ENCODE measurements around the gene MCM7. TPM values are rescaled to one million over a fixed set of nuclear protein-coding genes. Genes with fewer than 3 reads are reported as not detected.

The MCM7 gene
- total RNA-seq, 1 experiment from 2014 or later, result 387 TPM

- Histone ChIP-seq H3K36me3 (ENCODE audit: control insufficient read depth in 1 of 2, insufficient read depth in 2 of 2, low read length in 2 of 2) (peaks cover 67 to 89% of the 10 kb centered on the region in 2 experiments), H3K9ac (ENCODE audit: low read length) (no peak overlapping the region), H2AFZ (ENCODE audit: low read depth, low read length, poor library complexity, severe bottlenecking) (no peak overlapping the region), H4K20me1 (ENCODE audit: insufficient read depth) (peaks cover 23% of the 10 kb centered on the region), H3K4me2 (ENCODE audit: low read length) (no peak overlapping the region), H3K79me2 (ENCODE audit: insufficient read depth, low read length) (peaks cover 71% of the 10 kb centered on the region), H3K9me2 (ENCODE audit: insufficient read depth) (no peaks in the 10 kb centered on the region), H3K4me3 (replicated peaks in 1 of 2; ENCODE audit: low read depth in 1 of 2, low read length in 2 of 2) (no peak overlapping the region), H3K27me3 (ENCODE audit: insufficient read depth, low read length) (no peaks in the 10 kb centered on the region), H3K9me3 (ENCODE audit: control insufficient read depth in 1 of 2, insufficient read depth in 1 of 2, low read depth in 1 of 2, low read length in 2 of 2) (no peaks in the 10 kb centered on the region), H3K4me1 (ENCODE audit: control insufficient read depth in 1 of 2, insufficient read depth in 2 of 2, low read length in 2 of 2) (peaks cover 0 to 10% of the 10 kb centered on the region in 2 experiments; a peak in 3 of 4 replicates), H3K27ac (ENCODE audit: low read depth, low read length) (peak overlapping the region; percentile 15; the same call in 1 of the 2 replicates)
- no peak for DNase-seq (ENCODE audit: low read depth, low spot score)
- ChIA-PET RAD21 (ENCODE audit: low non-redundant PET in 1 of 2, low total read pairs in 2 of 2, uncharacterized antibody in 2 of 2, unreplicated experiment in 2 of 2) (no interaction called here), POLR2A (no interaction called here), CTCF (no interaction called here)
- no peak for ATAC-seq
- BruUV-seq (replicated peaks), result no TSS peak
- intact Hi-C loops (cut with micrococcal nuclease), result no loop called here
- TF ChIP-seq RAD21 (IDR thresholded peaks at IDR 0.05; ENCODE audit: low read depth), result no peak
- TF ChIP-seq EZH2 (IDR thresholded peaks at IDR 0.05), result no peak
- TF ChIP-seq POLR2AphosphoS5 (IDR thresholded peaks at IDR 0.05; ENCODE audit: low read depth, low read length), result 0 out of 2 replicates have a peak, but pooled peaks have one; percentile 12
- TF ChIP-seq, protein P1, sequence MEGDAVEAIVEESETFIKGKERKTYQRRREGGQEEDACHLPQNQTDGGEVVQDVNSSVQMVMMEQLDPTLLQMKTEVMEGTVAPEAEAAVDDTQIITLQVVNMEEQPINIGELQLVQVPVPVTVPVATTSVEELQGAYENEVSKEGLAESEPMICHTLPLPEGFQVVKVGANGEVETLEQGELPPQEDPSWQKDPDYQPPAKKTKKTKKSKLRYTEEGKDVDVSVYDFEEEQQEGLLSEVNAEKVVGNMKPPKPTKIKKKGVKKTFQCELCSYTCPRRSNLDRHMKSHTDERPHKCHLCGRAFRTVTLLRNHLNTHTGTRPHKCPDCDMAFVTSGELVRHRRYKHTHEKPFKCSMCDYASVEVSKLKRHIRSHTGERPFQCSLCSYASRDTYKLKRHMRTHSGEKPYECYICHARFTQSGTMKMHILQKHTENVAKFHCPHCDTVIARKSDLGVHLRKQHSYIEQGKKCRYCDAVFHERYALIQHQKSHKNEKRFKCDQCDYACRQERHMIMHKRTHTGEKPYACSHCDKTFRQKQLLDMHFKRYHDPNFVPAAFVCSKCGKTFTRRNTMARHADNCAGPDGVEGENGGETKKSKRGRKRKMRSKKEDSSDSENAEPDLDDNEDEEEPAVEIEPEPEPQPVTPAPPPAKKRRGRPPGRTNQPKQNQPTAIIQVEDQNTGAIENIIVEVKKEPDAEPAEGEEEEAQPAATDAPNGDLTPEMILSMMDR (IDR thresholded peaks at IDR 0.05 in 2 of 3, conservative IDR thresholded peaks at IDR 0.05 in 1 of 3; ENCODE audit: borderline replicate concordance in 1 of 3, insufficient read depth in 1 of 3, low read depth in 2 of 3, low read length in 2 of 3), result no peak
- TF ChIP-seq ELF1 (IDR thresholded peaks at IDR 0.05; ENCODE audit: borderline replicate concordance, low read depth), result no peak
- TF ChIP-seq EGR1 (IDR thresholded peaks at IDR 0.05; ENCODE audit: low read depth), result no peak
- no peak for TF ChIP-seq JUND (IDR thresholded peaks at IDR 0.05)
- no peak for TF ChIP-seq SP1 (IDR thresholded peaks at IDR 0.05; ENCODE audit: low read depth)
Observed at GRCh38 chr7:100095704-100096103, 5.5 kb downstream of the MCM7 start.

DNA sequence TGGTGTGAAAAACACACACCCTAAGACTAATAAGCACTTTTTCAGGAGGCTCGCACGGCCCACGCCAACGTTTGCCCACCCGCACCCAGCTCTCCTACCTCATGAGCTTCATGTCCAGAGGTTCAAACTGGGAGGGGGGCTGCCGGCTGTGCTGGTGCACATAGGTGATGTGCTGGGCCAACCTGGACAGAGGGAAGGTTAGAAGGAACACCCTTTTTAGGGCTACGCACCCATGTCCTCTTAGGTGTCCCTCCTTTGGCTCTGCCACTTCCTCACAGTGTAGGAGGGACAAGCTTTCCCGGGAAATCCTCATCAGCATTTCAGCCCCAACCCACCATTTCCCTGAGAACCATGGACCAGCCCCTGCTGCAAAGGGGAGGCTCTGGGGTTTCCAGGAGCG is 5.9 kb downstream of the MCM7 start:
- peaks cover 70 to 93% of the 10 kb centered on the region in 2 experiments for H3K36me3 ChIP-seq (ENCODE audit: control insufficient read depth in 1 of 2, insufficient read depth in 2 of 2, low read length in 2 of 2)
- no peak overlapping the region for H3K4me2 ChIP-seq (ENCODE audit: low read length)
- no peaks in the 10 kb centered on the region for H3K9me3 ChIP-seq (ENCODE audit: control insufficient read depth in 1 of 2, insufficient read depth in 1 of 2, low read depth in 1 of 2, low read length in 2 of 2)
- H4K20me1 ChIP-seq (ENCODE audit: insufficient read depth), result peaks cover 23% of the 10 kb centered on the region
- no peak for ATAC-seq
- H3K27me3 ChIP-seq (ENCODE audit: insufficient read depth, low read length), result no peaks in the 10 kb centered on the region
- H3K27ac ChIP-seq (ENCODE audit: low read depth, low read length), result peak overlapping the region; percentile 13; the same call in 1 of the 2 replicates
- no peak overlapping the region for H3K9ac ChIP-seq (ENCODE audit: low read length)
- intact Hi-C loops (cut with micrococcal nuclease), result no loop called here
- no peak overlapping the region for H2AFZ ChIP-seq (ENCODE audit: low read depth, low read length, poor library complexity, severe bottlenecking)
- H3K4me1 ChIP-seq (ENCODE audit: control insufficient read depth in 1 of 2, insufficient read depth in 2 of 2, low read length in 2 of 2), result peaks cover 0 to 14% of the 10 kb centered on the region in 2 experiments; a peak in 3 of 4 replicates
- 0 out of 2 replicates have a peak, but pooled peaks have one; percentile 3 for TF ChIP-seq POLR2AphosphoS5 (IDR thresholded peaks at IDR 0.05; ENCODE audit: low read depth, low read length)
- TF ChIP-seq POLR2A (IDR thresholded peaks at IDR 0.05; ENCODE audit: borderline replicate concordance, extremely low read depth, insufficient read depth, insufficient read length), result no peak
- H3K9me2 ChIP-seq (ENCODE audit: insufficient read depth), result no peaks in the 10 kb centered on the region
- ChIA-PET RAD21 (ENCODE audit: low non-redundant PET in 1 of 2, low total read pairs in 2 of 2, uncharacterized antibody in 2 of 2, unreplicated experiment in 2 of 2) (no interaction called here), POLR2A (no interaction called here), CTCF (no interaction called here)
- H3K4me3 ChIP-seq (replicated peaks in 1 of 2; ENCODE audit: low read depth in 1 of 2, low read length in 2 of 2), result no peak overlapping the region
- no TSS peak for BruUV-seq (replicated peaks)
- H3K79me2 ChIP-seq (ENCODE audit: insufficient read depth, low read length), result peaks cover 71% of the 10 kb centered on the region
- no peak for DNase-seq (ENCODE audit: low read depth, low spot score)

All from HCT116 (cell line).